Breast epithelium (tissue), 4 donors: ENCODE measurements around the gene TBC1D30. TPM values are rescaled to one million over a fixed set of nuclear protein-coding genes. Genes with fewer than 3 reads are reported as not detected.
"Not testable (repeated sequence)": the region's sequence is repeated elsewhere in the genome, so short reads cannot be mapped to it uniquely, and the experiment has no call there.

Source experiments
- DNase-seq, 2 donors: peaks; one replicate each; pipeline ENCODE4 v3.0.0-alpha.2; 2019; ENCODE audit warnings: low spot score in 2 of 2
- H3K27ac ChIP-seq, 2 donors: fragments of 200-600 bp; sonication (generic) in 1 of 2; one replicate each; pipeline ENCODE4 v1.5.1; 2016 to 2019; ENCODE audit warnings: mild to moderate bottlenecking in 1 of 2
- H3K27me3 ChIP-seq, 2 donors: fragments of 200-600 bp; sonication (generic) in 1 of 2; one replicate each; pipeline versions ENCODE4 v1.5.1 to v1.6.0; 2017 to 2019; ENCODE audit warnings: control low read depth in 1 of 2, mild to moderate bottlenecking in 1 of 2
- H3K36me3 ChIP-seq: fragments of 200-600 bp; one replicate; pipeline ENCODE4 v1.5.1; 2019
- H3K4me1 ChIP-seq, 2 donors: fragments of 200-600 bp; sonication (generic); one replicate each; pipeline ENCODE4 v1.5.1; 2016 to 2019; ENCODE audit warnings: control low read depth in 1 of 2
- H3K4me3 ChIP-seq, 3 donors: fragments of 200-600 bp; sonication (generic); 1 replicate in 2 of 3; 2 replicates in 1 of 3; pipeline ENCODE4 v1.5.1; 2016 to 2019; ENCODE audit warnings: mild to moderate bottlenecking in 3 of 3, moderate library complexity in 2 of 3
- H3K9me3 ChIP-seq, 2 donors: fragments of 200-600 bp; sonication (generic) in 1 of 2; one replicate each; pipeline ENCODE4 v1.5.1; 2016 to 2019; ENCODE audit warnings: control low read depth in 1 of 2
- CTCF ChIP-seq, 3 donors: fragments of 450-650 bp; IDR thresholded peaks; one replicate each; pipeline ENCODE4 v1.5.1; 2016 to 2017; ENCODE audit warnings: antibody characterized with exemption in 3 of 3, mild to moderate bottlenecking in 3 of 3, moderate library complexity in 3 of 3
- POLR2A ChIP-seq: fragments of 450-650 bp; IDR thresholded peaks from one replicate; pipeline ENCODE4 v1.6.1; 2016; ENCODE audit warnings: antibody characterized with exemption, mild to moderate bottlenecking, moderate library complexity
- POLR2AphosphoS5 ChIP-seq, 3 donors: sonication (generic); formaldehyde crosslinking; IDR thresholded peaks; one replicate each; pipeline ENCODE4 v1.6.1; 2017; ENCODE audit warnings: antibody characterized with exemption in 3 of 3
- intact Hi-C: fragments of 100-400 bp; cut with DNase I; formaldehyde crosslinking; loops from one replicate; pipeline ENCODE4 v1.15.1; 2023; ENCODE audit warnings: low total_unique reads
- total RNA-seq, 3 donors: library from RNA; depleted of rRNA; stranded (reverse); fragments of >200 nt; gene quantifications; one replicate each; pipeline ENCODE4 v1.1.0, GENCODE V29; 2016

Gene TBC1D30
- total RNA-seq, 3 donors from 2014 or later, result 3.2 to 16.4 (median 11.9) TPM

DNA sequence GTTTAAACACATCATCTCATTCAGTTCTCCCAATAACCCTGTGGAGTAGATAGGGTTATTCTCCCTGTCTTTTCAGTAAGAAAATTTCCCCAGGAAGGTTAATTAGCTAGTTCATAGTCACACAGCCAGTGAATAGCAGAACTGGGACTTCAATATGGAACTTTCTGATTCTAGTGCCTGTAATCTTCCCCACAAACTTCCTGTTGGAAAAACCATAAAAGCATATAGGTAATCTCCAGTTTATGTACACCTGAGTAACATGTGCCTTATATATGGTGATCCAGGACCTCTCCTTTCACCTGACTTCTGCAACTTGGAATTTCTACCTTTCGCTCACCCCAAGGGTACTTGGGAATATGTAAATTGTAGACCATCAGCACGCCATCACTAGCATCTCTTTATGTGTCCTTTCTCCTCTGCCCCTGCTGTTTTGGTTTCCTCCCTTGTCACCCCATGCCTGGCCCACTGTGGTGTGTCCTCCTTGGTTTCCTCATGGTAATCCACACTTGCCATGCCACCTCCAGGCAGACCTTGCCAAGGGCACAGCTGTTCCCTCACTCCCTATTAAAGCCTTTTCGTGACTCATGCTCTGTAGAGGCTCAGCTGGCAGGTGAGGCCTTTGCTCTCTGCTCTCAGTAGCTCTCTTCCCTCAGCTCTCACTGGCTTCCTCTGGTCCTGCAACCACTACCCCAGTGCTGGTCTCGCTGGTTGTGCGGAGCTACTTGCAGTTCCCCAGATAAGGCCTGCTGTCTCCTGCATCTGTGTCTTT lies 16.7 kb downstream of the TBC1D30 start:
- Histone ChIP-seq H3K4me3 (no peak overlapping the region), H3K27ac (no peak overlapping the region), H3K36me3 (no peaks in the 10 kb centered on the region), H3K4me1 (no peaks in the 10 kb centered on the region), H3K9me3 (no peaks in the 10 kb centered on the region), H3K27me3 (no peaks in the 10 kb centered on the region)
- intact Hi-C loops, result no loop called here
- DNase-seq, result no peak
- TF ChIP-seq CTCF (IDR thresholded peaks at IDR 0.05) (no peak), POLR2A (no peak), POLR2AphosphoS5 (IDR thresholded peaks at IDR 0.05) (no peak)

DNA sequence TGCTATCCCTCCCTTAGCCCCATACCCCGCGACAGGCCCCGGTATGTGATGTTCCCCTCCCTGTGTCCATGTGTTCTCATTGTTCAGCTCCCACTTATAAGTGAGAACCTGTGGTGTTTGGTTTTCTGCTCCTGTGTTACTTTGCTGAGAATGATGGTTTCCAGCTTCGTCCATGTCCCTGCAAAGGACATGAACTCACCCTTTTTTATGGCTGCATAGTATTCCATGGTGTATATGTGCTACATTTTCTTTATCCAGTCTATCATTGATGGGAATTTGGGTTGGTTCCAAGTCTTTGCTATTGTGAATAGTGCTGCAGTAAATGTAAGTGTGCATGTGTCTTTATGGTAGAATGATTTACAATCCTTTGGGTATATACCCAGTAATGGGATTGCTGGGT lies 24.0 kb downstream of the TBC1D30 start:
- H3K4me3 ChIP-seq, H3K27me3 ChIP-seq, H3K9me3 ChIP-seq, H3K4me1 ChIP-seq, H3K36me3 ChIP-seq, DNase-seq, H3K27ac ChIP-seq, intact Hi-C loops: not testable (repeated sequence)

GRCh38 chr12:64858882-64859605 lies 34.6 kb downstream of the TBC1D30 start:
- no peaks in the 10 kb centered on the region for H3K9me3 ChIP-seq
- intact Hi-C loops, result no loop called here

DNA sequence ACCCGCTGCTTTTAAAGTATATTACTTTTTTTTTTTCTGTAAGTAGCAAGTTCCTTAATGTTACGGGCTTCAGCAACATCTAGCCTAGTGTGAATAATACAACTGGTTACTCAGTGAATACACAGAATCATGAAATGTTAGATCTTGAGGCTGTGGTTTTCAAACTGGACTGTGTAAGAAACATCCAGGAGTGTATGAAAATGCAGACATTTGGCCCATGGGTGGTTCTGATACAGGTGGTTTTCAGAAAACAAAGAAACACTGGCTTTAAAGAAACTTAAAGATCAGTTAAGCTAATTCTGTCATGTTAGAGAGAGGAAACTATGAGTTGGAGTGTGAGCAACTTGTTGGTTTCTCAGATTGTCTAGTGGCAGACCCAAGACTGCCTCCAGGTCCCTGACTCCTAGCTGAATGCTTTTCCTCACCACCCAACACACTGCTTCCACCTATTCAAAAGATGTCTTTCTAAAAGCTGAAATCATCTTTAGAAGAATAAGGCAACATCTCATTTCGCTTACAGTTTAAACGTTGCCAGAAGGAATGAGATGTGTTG lies 36.1 kb downstream of the TBC1D30 start:
- no peak overlapping the region for H3K4me3 ChIP-seq
- TF ChIP-seq CTCF (IDR thresholded peaks at IDR 0.05) (no peak), POLR2A (no peak), POLR2AphosphoS5 (IDR thresholded peaks at IDR 0.05) (no peak)
- intact Hi-C loops, result no loop called here
- no peaks in the 10 kb centered on the region for H3K9me3 ChIP-seq
- DNase-seq, result no peak
- H3K27ac ChIP-seq, result no peak overlapping the region
- no peaks in the 10 kb centered on the region for H3K36me3 ChIP-seq
- no peaks in the 10 kb centered on the region for H3K27me3 ChIP-seq
- H3K4me1 ChIP-seq, result no peaks in the 10 kb centered on the region

More at GRCh38 chr12:64858882-64859605, 34.6 kb downstream of the TBC1D30 start:
- DNase-seq, result no peak
- Histone ChIP-seq H3K36me3 (no peaks in the 10 kb centered on the region), H3K27me3 (no peaks in the 10 kb centered on the region), H3K27ac (no peak overlapping the region), H3K4me3 (no peak overlapping the region), H3K4me1 (no peaks in the 10 kb centered on the region)
- TF ChIP-seq POLR2AphosphoS5 (IDR thresholded peaks at IDR 0.05) (no peak), POLR2A (no peak), CTCF (IDR thresholded peaks at IDR 0.05) (no peak)

GRCh38 chr12:64864319-64864718 lies 39.9 kb downstream of the TBC1D30 start:
- Histone ChIP-seq H3K4me3 (no peak overlapping the region), H3K4me1 (no peaks in the 10 kb centered on the region), H3K27ac (no peak overlapping the region), H3K27me3 (no peaks in the 10 kb centered on the region), H3K36me3 (no peaks in the 10 kb centered on the region), H3K9me3 (no peaks in the 10 kb centered on the region)
- intact Hi-C loops, result no loop called here
- DNase-seq, result no peak
- no peak for TF ChIP-seq POLR2AphosphoS5 (IDR thresholded peaks at IDR 0.05)

- no peak for DNase-seq
- no peaks in the 10 kb centered on the region for H3K27me3 ChIP-seq
- intact Hi-C loops, result no loop called here
- no peaks in the 10 kb centered on the region for H3K9me3 ChIP-seq
- H3K4me3 ChIP-seq, result no peak overlapping the region
- H3K27ac ChIP-seq, result no peak overlapping the region
- H3K4me1 ChIP-seq, result no peaks in the 10 kb centered on the region
- H3K36me3 ChIP-seq, result no peaks in the 10 kb centered on the region
- no peak for TF ChIP-seq POLR2A
- no peak for TF ChIP-seq CTCF (IDR thresholded peaks at IDR 0.05)
- TF ChIP-seq POLR2AphosphoS5 (IDR thresholded peaks at IDR 0.05), result no peak
Measured at GRCh38 chr12:64875186-64875585, 50.7 kb downstream of the TBC1D30 start.
